Neural cell (in vitro differentiated cells): Measurements from ENCODE around the gene OVCA2. TPM values are rescaled to one million over a fixed set of nuclear protein-coding genes. Genes with fewer than 3 reads are reported as not detected.

Source experiments
- H2AFZ ChIP-seq: fragments of 200-600, 300-800 bp; sonication (generic), shearing (Covaris generic); 2 replicates; pipeline ENCODE4 v1.6.0; 2014; ENCODE audit warnings: low read depth, mild to moderate bottlenecking, antibody characterized with exemption, low read length, moderate library complexity
- H3F3A ChIP-seq: fragments of 200-600 bp; shearing (Covaris generic); 2 replicates; pipeline ENCODE4 v1.6.1; 2016; ENCODE audit warnings: mild to moderate bottlenecking, moderate library complexity, mixed read lengths, antibody characterized with exemption, low read length; ENCODE audit not compliant: insufficient read depth, poor library complexity, severe bottlenecking
- H3K27ac ChIP-seq: fragments of 200-600, 300-800 bp; sonication (generic), shearing (Covaris generic); 2 replicates; pipeline ENCODE4 v1.5.1; 2014; ENCODE audit warnings: mild to moderate bottlenecking, low read length, moderate library complexity
- H3K27me3 ChIP-seq: fragments of 300-800, 200-600 bp; sonication (generic), shearing (Covaris generic); 2 replicates; pipeline ENCODE4 v1.6.0; 2014; ENCODE audit warnings: mild to moderate bottlenecking, low read depth, low read length, moderate library complexity; ENCODE audit not compliant: insufficient read depth
- H3K36me3 ChIP-seq: fragments of 300-800, 200-600 bp; sonication (generic), shearing (Covaris generic); 2 replicates; pipeline ENCODE4 v1.5.1; 2014; ENCODE audit warnings: mild to moderate bottlenecking, antibody characterized with exemption, low read length, moderate library complexity; ENCODE audit not compliant: insufficient read depth
- H3K4me2 ChIP-seq: fragments of 300-800, 200-600 bp; sonication (generic), shearing (Covaris generic); 2 replicates; pipeline ENCODE4 v1.6.0; 2014; ENCODE audit warnings: mild to moderate bottlenecking, low read length
- H3K4me3 ChIP-seq: fragments of 300-800, 200-600 bp; sonication (generic), shearing (Covaris generic); 2 replicates; pipeline ENCODE4 v1.5.1; 2014; ENCODE audit warnings: mild to moderate bottlenecking, low read length, moderate library complexity
- H3K79me2 ChIP-seq: fragments of 200-600 bp; shearing (Covaris generic); replicated peaks from 2 replicates; pipeline ENCODE4 v1.6.0; 2014; ENCODE audit warnings: mild to moderate bottlenecking, low read length, moderate library complexity; ENCODE audit not compliant: insufficient read depth
- H3K9ac ChIP-seq: fragments of 300-800, 200-600 bp; sonication (generic), shearing (Covaris generic); 2 replicates; pipeline ENCODE4 v1.6.1; 2016; ENCODE audit warnings: mild to moderate bottlenecking, low read length, mixed read lengths
- H3K9me2 ChIP-seq: fragments of 200-600 bp; shearing (Covaris generic); 2 replicates; pipeline ENCODE4 v1.6.1; 2016; ENCODE audit warnings: mild to moderate bottlenecking, low read length, mixed read lengths; ENCODE audit not compliant: insufficient read depth
- H3K9me3 ChIP-seq: fragments of 200-600, 300-800 bp; sonication (generic), shearing (Covaris generic); 2 replicates; pipeline ENCODE4 v1.6.1; 2016; ENCODE audit warnings: mild to moderate bottlenecking, mixed run types, low read length, moderate library complexity, mixed read lengths
- H4K20me1 ChIP-seq: fragments of 200-600 bp; shearing (Covaris generic); 2 replicates; pipeline ENCODE4 v1.6.1; 2016; ENCODE audit warnings: mild to moderate bottlenecking, mixed run types; ENCODE audit not compliant: insufficient read depth
- CTCF ChIP-seq: fragments of 450-650 bp; IDR thresholded peaks from 2 replicates; pipeline ENCODE4 v1.5.1; 2014; ENCODE audit warnings: antibody characterized with exemption, mild to moderate bottlenecking, moderate library complexity; ENCODE audit not compliant: poor library complexity, severe bottlenecking
- EP300 ChIP-seq: fragments of 450-650 bp; conservative IDR thresholded peaks from 2 replicates; pipeline ENCODE4 v1.6.1; 2014; ENCODE audit warnings: antibody characterized with exemption, mild to moderate bottlenecking, moderate library complexity; ENCODE audit not compliant: poor library complexity, severe bottlenecking
- EZH2 ChIP-seq: fragments of 200-600, 300-800 bp; shearing (Covaris generic), sonication (generic); IDR thresholded peaks from 2 replicates; pipeline ENCODE4 v1.6.1; 2014; ENCODE audit warnings: antibody characterized with exemption, low read length, borderline replicate concordance, mild to moderate bottlenecking; ENCODE audit not compliant: insufficient read depth, poor library complexity, severe bottlenecking
- MXI1 ChIP-seq: fragments of 450-650 bp; conservative IDR thresholded peaks from 2 replicates; pipeline ENCODE4 v1.6.1; 2014; ENCODE audit warnings: antibody characterized with exemption, mild to moderate bottlenecking; ENCODE audit not compliant: poor library complexity, severe bottlenecking
- POLR2AphosphoS5 ChIP-seq: IDR thresholded peaks from 2 replicates; pipeline ENCODE4 v1.6.1; 2012
- RAD21 ChIP-seq: fragments of 450-650 bp; conservative IDR thresholded peaks from 2 replicates; pipeline ENCODE4 v1.6.1; 2014; ENCODE audit warnings: antibody characterized with exemption, mild to moderate bottlenecking, moderate library complexity
- REST ChIP-seq: IDR thresholded peaks from 2 replicates; pipeline ENCODE4 v1.6.1; 2012; ENCODE audit warnings: borderline replicate concordance
- SMC3 ChIP-seq: fragments of 450-650 bp; conservative IDR thresholded peaks from 2 replicates; pipeline ENCODE4 v1.6.1; 2014; ENCODE audit warnings: antibody characterized with exemption, mild to moderate bottlenecking, moderate library complexity; ENCODE audit not compliant: poor library complexity
- TAF1 ChIP-seq: IDR thresholded peaks from 2 replicates; pipeline ENCODE4 v1.6.1; 2012; ENCODE audit warnings: low read depth
- polyA plus RNA-seq: library from polyadenylated mRNA; depleted of rRNA; stranded (reverse); fragments of >200 nt; gene quantifications from 2 replicates; pipeline ENCODE4 v1.2.3, GENCODE V29; 2014

The OVCA2 gene
- polyA plus RNA-seq, 1 donor from 2014 or later: 54.4 TPM

GRCh38 chr17:2029911-2030778 lies 11.7 kb upstream of the OVCA2 start, which contains the start of gene DPH1:
Gene DPH1 (plus strand): TSS chr17:2030153. CDS start chr17:2030170, 17 bp downstream.
- Histone ChIP-seq H3K9me2 (no peaks in the 10 kb centered on the region), H3K9ac (peak within 1 kb of the TSS; percentile 85), H4K20me1 (no peaks in the 10 kb centered on the region), H3F3A (no peaks in the 10 kb centered on the region), H3K27me3 (peaks cover 14% of the 10 kb centered on the region), H3K9me3 (no peaks in the 10 kb centered on the region), H3K79me2 (no peaks in the 10 kb centered on the region), H3K4me2 (peak within 1 kb of the TSS; percentile 98), H3K27ac (peak within 1 kb of the TSS; percentile 76), H2AFZ (peak within 1 kb of the TSS; percentile 52), H3K36me3 (no peaks in the 10 kb centered on the region), H3K4me3 (peak within 1 kb of the TSS; percentile 94)
- TF ChIP-seq REST: peak; percentile 85
- TF ChIP-seq CTCF: no peak
- TF ChIP-seq RAD21: no peak
- no peak for TF ChIP-seq EZH2
- no peak for TF ChIP-seq SMC3
- TF ChIP-seq TAF1: peak; percentile 66
- TF ChIP-seq EP300: peak; percentile 35
- TF ChIP-seq POLR2AphosphoS5: peak; percentile 86
- TF ChIP-seq MXI1: peak; percentile 99

DNA sequence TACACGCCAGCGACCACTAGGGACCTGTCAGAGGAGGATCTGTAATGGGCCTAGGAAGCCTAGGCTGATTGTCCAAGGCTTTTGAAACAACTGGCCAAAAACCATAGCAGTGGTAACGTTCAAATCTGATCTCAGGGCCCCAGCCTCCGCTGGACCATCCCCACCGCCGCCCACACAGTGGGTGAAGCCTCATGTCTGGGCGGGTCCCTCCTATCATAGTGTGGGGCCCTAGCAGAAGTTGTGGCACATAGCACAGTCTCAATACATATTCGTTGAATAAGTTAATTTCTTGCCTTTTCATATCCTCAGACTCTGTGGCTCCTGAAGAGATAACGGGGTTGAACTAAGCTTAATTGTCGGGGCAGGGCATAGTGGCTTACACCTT lies 11.1 kb upstream of the OVCA2 start:
- H3F3A ChIP-seq: no peaks in the 10 kb centered on the region
- H3K36me3 ChIP-seq: no peaks in the 10 kb centered on the region
- TF ChIP-seq MXI1 (no peak), RAD21 (peak; percentile 83), SMC3 (peak; percentile 80), CTCF (peak; percentile 85)
- no peaks in the 10 kb centered on the region for H3K9me3 ChIP-seq
- H3K27ac ChIP-seq: peak overlapping the region; percentile 76
- peaks cover 7% of the 10 kb centered on the region for H3K27me3 ChIP-seq
- H3K4me2 ChIP-seq: peak overlapping the region; percentile 98
- no peaks in the 10 kb centered on the region for H3K9me2 ChIP-seq
- H3K4me3 ChIP-seq: peak overlapping the region; percentile 94
- H3K9ac ChIP-seq: peak overlapping the region; percentile 85
- H3K79me2 ChIP-seq: no peaks in the 10 kb centered on the region
- peak overlapping the region; percentile 41 for H2AFZ ChIP-seq
- no peaks in the 10 kb centered on the region for H4K20me1 ChIP-seq
